ENCODE measurements around the gene ALDOB.

Gene ALDOB

DNA sequence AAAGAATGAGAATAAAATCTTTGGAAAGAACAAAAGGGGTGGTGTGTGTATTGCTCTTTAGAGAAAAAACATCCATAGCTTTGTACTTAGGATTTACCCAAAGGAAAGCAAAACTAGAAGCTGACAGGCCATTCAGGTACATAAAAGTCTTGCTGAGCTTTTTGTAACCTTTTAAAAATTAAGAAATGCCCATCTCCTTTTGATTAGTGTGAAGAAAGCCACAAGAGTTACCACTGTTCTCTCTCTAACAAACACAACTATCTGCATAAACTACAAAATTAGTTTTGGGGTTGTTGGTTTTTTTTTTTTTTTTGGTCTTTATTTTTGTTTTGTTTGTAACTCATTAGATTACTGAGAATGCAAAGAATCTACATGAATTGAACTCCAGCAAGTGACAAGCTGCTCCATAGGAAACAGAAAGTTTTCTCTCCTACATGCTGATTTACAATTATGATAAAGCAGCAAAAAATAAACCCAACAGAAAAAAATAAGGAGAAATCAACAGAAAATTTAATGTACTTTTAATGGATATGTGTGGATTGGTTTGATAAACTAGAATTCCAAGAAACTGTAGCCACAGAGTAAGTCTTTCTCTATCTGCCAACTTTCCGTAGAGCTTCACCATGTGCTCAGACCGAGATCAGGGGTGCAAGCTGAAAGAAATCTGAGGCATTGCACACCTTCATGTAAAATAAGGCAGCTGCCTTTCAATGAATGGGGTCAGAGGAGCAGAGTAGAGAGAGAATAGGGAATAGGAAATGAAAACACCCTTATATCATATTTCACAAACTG is 63.1 kb downstream of the ALDOB start:
- no peaks in the 10 kb centered on the region for H3K4me1 Mint-ChIP-seq (ENCODE audit: low read depth)
- H3K9me3 Mint-ChIP-seq, result peaks cover 5% of the 10 kb centered on the region
- H3K4me3 Mint-ChIP-seq, result no peak overlapping the region
- no peaks in the 10 kb centered on the region for H3K36me3 Mint-ChIP-seq (ENCODE audit: low read depth)
- no peaks in the 10 kb centered on the region for H3K27me3 Mint-ChIP-seq (ENCODE audit: low read depth)
- H3K27ac Mint-ChIP-seq, result no peak overlapping the region

DNA sequence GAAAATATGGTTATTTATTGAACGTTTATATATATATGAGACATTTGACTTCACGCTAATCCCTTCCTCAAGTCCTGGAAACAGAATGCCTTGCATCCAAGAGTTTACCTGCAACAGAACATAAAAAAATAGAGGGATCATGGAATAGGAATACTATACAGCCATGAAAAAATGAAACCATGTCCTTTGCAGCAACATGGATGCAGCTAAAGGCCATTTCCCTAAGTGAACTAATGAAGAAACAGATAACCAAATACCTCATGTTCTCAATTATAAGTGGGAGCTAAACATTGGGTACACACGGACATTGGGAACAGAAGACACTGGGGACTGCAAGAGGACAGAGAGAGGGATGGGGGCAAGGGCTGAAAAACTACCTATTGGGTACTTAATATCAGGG is 63.8 kb downstream of the ALDOB start:
- no peaks in the 10 kb centered on the region for H3K4me1 Mint-ChIP-seq (ENCODE audit: low read depth)
- H3K27ac Mint-ChIP-seq, result no peak overlapping the region
- H3K27me3 Mint-ChIP-seq (ENCODE audit: low read depth), result no peaks in the 10 kb centered on the region
- peaks cover 5% of the 10 kb centered on the region for H3K9me3 Mint-ChIP-seq
- H3K36me3 Mint-ChIP-seq (ENCODE audit: low read depth), result no peaks in the 10 kb centered on the region
- H3K4me3 Mint-ChIP-seq, result no peak overlapping the region
